ENCODE data around the gene ATL2. TPM values are rescaled to one million over a fixed set of nuclear protein-coding genes. Genes with fewer than 3 reads are reported as not detected.
A peak's percentile ranks its signal among the peaks of the same experiment; 100 is the strongest.
"Not testable (repeated sequence)": the region's sequence is repeated elsewhere in the genome, so short reads cannot be mapped to it uniquely, and the experiment has no call there.

ATL2 gene
- total and polyA plus RNA-seq, 2 experiments from 2014 or later = 28.7 to 86.5 TPM

DNA sequence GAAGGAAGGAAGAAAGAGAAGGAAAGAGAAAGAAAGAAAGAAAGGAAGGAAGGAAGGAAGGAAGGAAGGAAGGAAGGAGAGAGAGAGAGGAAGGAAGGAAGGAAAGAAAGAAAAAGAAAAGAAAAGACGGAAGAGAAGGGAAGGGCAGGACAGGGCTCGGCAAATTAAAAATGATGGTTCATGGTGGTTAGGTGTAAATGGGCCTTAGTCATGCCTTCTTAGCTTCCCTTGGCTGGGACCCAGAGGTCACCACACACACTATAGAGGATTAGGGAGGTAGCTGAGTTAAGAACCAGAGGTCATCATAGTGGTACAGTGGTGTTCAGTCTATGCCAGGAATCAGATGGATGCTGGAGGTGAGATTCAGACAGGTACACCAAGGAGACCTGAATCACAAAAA is 9.3 kb upstream of the ATL2 start:
- Histone ChIP-seq H3K4me3 (no peak overlapping the region), H3K4me1 (ENCODE audit: low read depth) (no peaks in the 10 kb centered on the region), H3K27me3 (no peaks in the 10 kb centered on the region), H3K9me3 (ENCODE audit: low read depth) (no peaks in the 10 kb centered on the region), H3K36me3 (no peaks in the 10 kb centered on the region), H3K27ac (no peak overlapping the region)
- TF ChIP-seq, protein P1, sequence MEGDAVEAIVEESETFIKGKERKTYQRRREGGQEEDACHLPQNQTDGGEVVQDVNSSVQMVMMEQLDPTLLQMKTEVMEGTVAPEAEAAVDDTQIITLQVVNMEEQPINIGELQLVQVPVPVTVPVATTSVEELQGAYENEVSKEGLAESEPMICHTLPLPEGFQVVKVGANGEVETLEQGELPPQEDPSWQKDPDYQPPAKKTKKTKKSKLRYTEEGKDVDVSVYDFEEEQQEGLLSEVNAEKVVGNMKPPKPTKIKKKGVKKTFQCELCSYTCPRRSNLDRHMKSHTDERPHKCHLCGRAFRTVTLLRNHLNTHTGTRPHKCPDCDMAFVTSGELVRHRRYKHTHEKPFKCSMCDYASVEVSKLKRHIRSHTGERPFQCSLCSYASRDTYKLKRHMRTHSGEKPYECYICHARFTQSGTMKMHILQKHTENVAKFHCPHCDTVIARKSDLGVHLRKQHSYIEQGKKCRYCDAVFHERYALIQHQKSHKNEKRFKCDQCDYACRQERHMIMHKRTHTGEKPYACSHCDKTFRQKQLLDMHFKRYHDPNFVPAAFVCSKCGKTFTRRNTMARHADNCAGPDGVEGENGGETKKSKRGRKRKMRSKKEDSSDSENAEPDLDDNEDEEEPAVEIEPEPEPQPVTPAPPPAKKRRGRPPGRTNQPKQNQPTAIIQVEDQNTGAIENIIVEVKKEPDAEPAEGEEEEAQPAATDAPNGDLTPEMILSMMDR (IDR thresholded peaks at IDR 0.05; ENCODE audit: low read depth, low read length) = no peak
- no peak for DNase-seq (ENCODE audit: low read depth in 1 of 2, low spot score in 1 of 2)

DNA sequence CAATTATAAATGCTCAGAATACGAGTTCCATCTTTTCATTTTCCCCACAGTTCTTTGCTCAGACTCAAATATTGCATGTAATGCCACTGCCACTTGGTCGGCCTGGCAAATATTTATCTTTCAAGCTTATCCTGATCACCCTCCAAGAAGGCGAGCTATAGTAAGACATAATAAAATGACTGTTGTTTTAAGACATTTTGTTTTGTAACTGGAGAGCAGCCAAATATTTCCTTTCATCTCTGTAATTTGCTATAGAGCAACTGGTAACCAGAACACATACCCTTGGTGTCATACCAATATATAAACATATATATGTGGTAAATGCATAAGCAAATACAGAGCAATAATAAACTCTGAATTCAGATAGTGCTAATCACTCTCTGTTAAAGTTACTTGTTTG is 7.3 kb upstream of the ATL2 start:
- Histone ChIP-seq H3K27ac (no peak overlapping the region), H3K36me3 (no peaks in the 10 kb centered on the region), H3K27me3 (no peaks in the 10 kb centered on the region), H3K4me3 (no peak overlapping the region), H3K4me1 (ENCODE audit: low read depth) (no peaks in the 10 kb centered on the region), H3K9me3 (ENCODE audit: low read depth) (no peaks in the 10 kb centered on the region)
- TF ChIP-seq, protein P1 (IDR thresholded peaks at IDR 0.05; ENCODE audit: low read depth, low read length) = no peak
- peak in 1 of 2 donors; percentile 17 for DNase-seq (ENCODE audit: low read depth in 1 of 2, low spot score in 1 of 2)

DNA sequence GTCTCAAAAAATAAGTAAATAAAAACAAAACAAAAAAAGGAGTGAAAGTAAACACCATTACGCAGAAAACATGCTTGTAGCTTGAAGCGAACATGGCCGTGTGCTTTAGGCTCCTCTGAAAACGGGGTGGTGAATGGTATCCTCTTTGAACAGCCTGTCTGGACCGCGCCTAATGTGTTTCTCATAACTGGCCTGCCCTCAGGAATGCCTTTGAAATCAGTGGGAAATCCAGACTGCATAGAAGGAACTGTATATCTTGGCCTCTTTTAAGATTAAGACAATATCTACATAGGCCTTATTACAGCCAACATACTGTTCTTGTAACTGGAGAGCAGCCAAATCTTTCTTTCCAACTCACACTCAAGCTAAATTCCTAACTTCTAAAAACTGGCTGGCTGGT is 6.7 kb upstream of the ATL2 start:
- not testable (repeated sequence) for H3K36me3 ChIP-seq; H3K4me3 ChIP-seq; H3K27me3 ChIP-seq; H3K4me1 ChIP-seq (ENCODE audit: low read depth); H3K9me3 ChIP-seq (ENCODE audit: low read depth); H3K27ac ChIP-seq
- peak in 1 of 2 donors; percentile 80 for DNase-seq (ENCODE audit: low read depth in 1 of 2, low spot score in 1 of 2)

DNA sequence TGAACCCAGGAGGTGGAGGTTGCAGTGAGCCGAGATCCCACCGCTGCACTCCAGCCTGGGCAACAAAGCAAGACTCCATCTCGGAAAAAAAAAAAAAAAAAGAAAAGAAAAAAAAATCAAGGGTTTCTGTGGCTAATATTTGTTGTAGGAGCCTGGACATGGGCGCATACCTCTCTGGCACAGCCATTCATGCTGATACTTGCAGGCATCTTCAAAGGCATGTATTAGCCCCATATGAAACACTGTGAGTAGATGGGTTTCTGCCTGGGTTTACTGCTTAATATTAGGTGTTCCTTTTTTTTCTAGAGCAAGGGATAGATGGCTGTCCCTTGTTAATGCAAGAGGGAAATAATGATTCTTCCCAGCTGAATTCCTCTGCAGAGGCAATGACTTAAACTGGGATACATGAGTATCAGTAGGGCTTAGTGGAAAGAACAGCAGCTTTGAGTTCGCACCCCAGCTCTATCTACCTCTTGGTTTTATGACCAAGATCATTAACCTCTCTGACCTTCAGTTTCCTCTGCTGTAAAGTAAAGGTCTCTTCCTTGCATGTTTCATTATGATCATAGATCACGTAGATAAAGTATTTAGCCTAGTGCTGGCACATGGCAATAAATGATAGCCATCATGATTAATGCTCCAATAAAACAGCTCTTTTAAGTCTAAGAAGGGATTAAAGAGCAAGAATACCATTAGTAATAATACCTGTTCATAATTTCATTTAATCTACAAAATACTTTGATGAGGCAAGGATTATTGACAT is 4.5 kb upstream of the ATL2 start:
- Histone ChIP-seq H3K4me3 (no peak overlapping the region), H3K9me3 (ENCODE audit: low read depth) (no peaks in the 10 kb centered on the region), H3K27ac (no peak overlapping the region), H3K27me3 (no peaks in the 10 kb centered on the region), H3K4me1 (ENCODE audit: low read depth) (no peaks in the 10 kb centered on the region), H3K36me3 (no peaks in the 10 kb centered on the region)
- TF ChIP-seq, protein P1 (IDR thresholded peaks at IDR 0.05; ENCODE audit: low read depth, low read length) = no peak
- DNase-seq (ENCODE audit: low read depth in 1 of 2, low spot score in 1 of 2) = no peak

DNA sequence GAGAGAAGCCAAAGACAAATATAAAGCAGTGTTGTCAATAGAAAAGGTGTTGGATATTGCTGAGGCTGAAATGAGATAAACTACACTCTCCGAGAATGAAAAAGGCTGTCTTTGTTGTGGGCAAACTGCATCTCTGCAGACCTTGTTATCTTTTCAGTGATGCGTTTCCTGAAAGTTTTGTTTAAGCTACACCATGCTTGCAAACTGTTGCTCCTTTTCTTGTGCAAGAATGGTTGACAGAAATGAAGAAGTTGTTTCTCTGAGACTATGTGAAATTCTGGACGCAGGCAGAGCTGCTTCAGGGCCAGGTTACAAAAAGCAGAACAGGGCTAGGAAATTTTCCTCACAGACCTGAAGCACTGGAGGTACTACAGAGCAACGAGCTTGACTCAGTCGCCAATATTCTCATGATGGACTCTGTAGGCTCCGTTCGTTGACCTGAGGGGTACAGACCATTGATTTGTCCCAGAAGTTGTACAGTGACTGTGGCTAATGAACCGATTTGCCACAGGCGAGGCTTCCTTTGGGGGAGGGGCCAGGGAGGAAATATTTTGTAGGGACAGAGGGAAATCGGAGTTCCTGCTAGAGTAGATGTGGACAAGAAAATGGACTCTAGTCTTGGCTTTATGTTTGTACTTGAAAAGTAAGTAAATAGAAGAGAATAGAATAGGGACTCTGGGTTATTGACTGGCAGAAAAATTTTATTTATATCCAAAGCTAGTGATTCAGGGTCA is 3.5 kb upstream of the ATL2 start:
- no peak overlapping the region for H3K4me3 ChIP-seq
- H3K27me3 ChIP-seq = no peaks in the 10 kb centered on the region
- DNase-seq (ENCODE audit: low read depth in 1 of 2, low spot score in 1 of 2) = peak in 1 of 2 donors; percentile 59
- no peaks in the 10 kb centered on the region for H3K9me3 ChIP-seq (ENCODE audit: low read depth)
- H3K36me3 ChIP-seq = no peaks in the 10 kb centered on the region
- TF ChIP-seq, protein P1 (IDR thresholded peaks at IDR 0.05; ENCODE audit: low read depth, low read length) = no peak
- no peak overlapping the region for H3K27ac ChIP-seq
- H3K4me1 ChIP-seq (ENCODE audit: low read depth) = no peaks in the 10 kb centered on the region
